Esophagus squamous epithelium (tissue), 4 donors: ENCODE measurements around the gene WDR35.

Experiments
- POLR2A ChIP-seq, 4 donors: fragments of 450-650 bp; IDR thresholded peaks; one replicate each; pipeline ENCODE4 v1.6.1; 2017; ENCODE audit warnings: antibody characterized with exemption in 4 of 4, mild to moderate bottlenecking in 4 of 4, moderate library complexity in 3 of 4
- TF ChIP-seq, protein P1 (sequence below), 6 experiments: fragments of 450-650 bp in 4 of 6; fragments of 200-600 bp in 2 of 6; sonication (generic) in 2 of 6; IDR thresholded peaks; one replicate each; pipeline ENCODE4 v1.5.1; 2016 to 2019; ENCODE audit warnings: antibody characterized with exemption in 6 of 6, mild to moderate bottlenecking in 4 of 6, moderate library complexity in 4 of 6

DNA sequence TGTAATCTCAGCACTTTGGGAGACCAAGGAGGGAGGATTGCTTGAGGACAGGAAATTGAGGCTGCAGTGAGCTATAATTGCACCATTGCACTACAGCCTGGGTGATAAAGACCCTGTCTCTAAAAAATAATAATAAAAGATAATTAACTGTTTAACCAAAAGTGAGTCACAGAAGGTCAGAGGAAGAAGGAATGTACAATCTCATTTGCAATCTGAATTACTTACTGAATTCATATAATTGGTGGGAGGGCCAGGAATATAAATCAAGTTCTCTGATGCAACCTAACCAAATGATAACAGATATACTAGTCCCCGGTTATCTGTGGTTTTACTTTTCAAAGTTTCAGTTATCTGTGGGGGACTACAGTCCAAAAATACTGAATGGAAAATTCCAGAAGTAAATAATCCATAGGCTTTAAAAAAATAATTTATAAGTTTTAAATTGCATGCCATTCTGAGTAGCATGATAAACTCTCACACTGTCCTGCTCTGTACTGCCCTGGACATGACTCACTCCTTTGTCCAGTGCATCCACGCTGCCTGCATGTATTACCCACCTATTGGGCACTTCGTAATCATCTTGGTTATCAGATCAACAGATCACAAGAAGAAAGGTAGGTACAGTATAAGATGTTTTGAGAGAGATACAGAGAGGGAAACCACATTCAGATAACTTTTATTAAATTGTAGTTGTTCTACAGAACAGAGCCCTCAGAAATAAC is 35.3 kb upstream of the WDR35 start:
- TF ChIP-seq, protein P1, sequence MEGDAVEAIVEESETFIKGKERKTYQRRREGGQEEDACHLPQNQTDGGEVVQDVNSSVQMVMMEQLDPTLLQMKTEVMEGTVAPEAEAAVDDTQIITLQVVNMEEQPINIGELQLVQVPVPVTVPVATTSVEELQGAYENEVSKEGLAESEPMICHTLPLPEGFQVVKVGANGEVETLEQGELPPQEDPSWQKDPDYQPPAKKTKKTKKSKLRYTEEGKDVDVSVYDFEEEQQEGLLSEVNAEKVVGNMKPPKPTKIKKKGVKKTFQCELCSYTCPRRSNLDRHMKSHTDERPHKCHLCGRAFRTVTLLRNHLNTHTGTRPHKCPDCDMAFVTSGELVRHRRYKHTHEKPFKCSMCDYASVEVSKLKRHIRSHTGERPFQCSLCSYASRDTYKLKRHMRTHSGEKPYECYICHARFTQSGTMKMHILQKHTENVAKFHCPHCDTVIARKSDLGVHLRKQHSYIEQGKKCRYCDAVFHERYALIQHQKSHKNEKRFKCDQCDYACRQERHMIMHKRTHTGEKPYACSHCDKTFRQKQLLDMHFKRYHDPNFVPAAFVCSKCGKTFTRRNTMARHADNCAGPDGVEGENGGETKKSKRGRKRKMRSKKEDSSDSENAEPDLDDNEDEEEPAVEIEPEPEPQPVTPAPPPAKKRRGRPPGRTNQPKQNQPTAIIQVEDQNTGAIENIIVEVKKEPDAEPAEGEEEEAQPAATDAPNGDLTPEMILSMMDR (IDR thresholded peaks at IDR 0.05): no peak
- no peak for TF ChIP-seq POLR2A (IDR thresholded peaks at IDR 0.05)
